Upper lobe of left lung (tissue), 6 donors: ENCODE results near the gene RTEL1. TPM values are rescaled to one million over a fixed set of nuclear protein-coding genes. Genes with fewer than 3 reads are reported as not detected.

ENCODE experiments used
- ATAC-seq, 2 donors: fragments of 200-7000 bp; cut with Tn5 transposase; one replicate each; pipeline ENCODE4 v1.9.1; 2022; ENCODE audit warnings: mild to moderate bottlenecking in 2 of 2, moderate library complexity in 2 of 2; ENCODE audit not compliant: low FRiP score in 2 of 2
- DNase-seq, 2 donors: peaks; one replicate each; pipeline ENCODE4 v3.0.0-alpha.2; 2019 to 2020
- H3K27ac ChIP-seq, 4 donors: fragments of 200-600 bp; sonication (generic); one replicate each; pipeline ENCODE4 v1.5.1; 2016 to 2019
- H3K27me3 ChIP-seq, 4 donors: fragments of 200-600 bp; sonication (generic); one replicate each; pipeline ENCODE4 v1.5.1; 2017 to 2019
- H3K36me3 ChIP-seq, 4 donors: fragments of 200-600 bp; sonication (generic); one replicate each; pipeline ENCODE4 v1.5.1; 2016 to 2019
- H3K4me1 ChIP-seq, 4 donors: fragments of 200-600 bp; sonication (generic); one replicate each; pipeline ENCODE4 v1.5.1; 2018 to 2019
- H3K4me3 ChIP-seq, 4 donors: fragments of 200-600 bp; sonication (generic); one replicate each; pipeline ENCODE4 v1.5.1; 2017 to 2019; ENCODE audit warnings: mild to moderate bottlenecking in 2 of 4, moderate library complexity in 1 of 4
- H3K9me3 ChIP-seq, 4 donors: fragments of 200-600 bp; sonication (generic); one replicate each; pipeline ENCODE4 v1.5.1; 2018 to 2019
- CTCF ChIP-seq, 6 experiments: fragments of 450-650 bp in 4 of 6; fragments of 200-600 bp in 2 of 6; sonication (generic) in 2 of 6; IDR thresholded peaks; one replicate each; pipeline ENCODE4 v1.5.1; 2016 to 2019; ENCODE audit warnings: antibody characterized with exemption in 6 of 6
- EP300 ChIP-seq, 4 donors: sonication (generic); formaldehyde crosslinking; IDR thresholded peaks; one replicate each; pipeline ENCODE4 v1.5.1; 2017; ENCODE audit warnings: antibody characterized with exemption in 4 of 4, control low read depth in 2 of 4
- POLR2A ChIP-seq, 4 donors: fragments of 450-650 bp; IDR thresholded peaks; one replicate each; pipeline ENCODE4 v1.5.1; 2016 to 2017; ENCODE audit warnings: antibody characterized with exemption in 4 of 4, mild to moderate bottlenecking in 2 of 4
- POLR2AphosphoS5 ChIP-seq, 2 donors: sonication (generic); formaldehyde crosslinking; IDR thresholded peaks; one replicate each; pipeline ENCODE4 v1.5.1; 2017; ENCODE audit warnings: antibody characterized with exemption in 2 of 2
- WGBS, 2 donors: methylation state at CpG; one replicate each; pipeline ENCODE4 v1.1.5; 2017 to 2018; 5-methylcytosine and 5-hydroxymethylcytosine counted together
- total RNA-seq, 6 donors: library from RNA; depleted of rRNA in 4 of 6; stranded (reverse); fragments of >200 nt in 4 of 6; gene quantifications; one replicate each; pipeline versions ENCODE4 v1.1.0 to v1.2.1, GENCODE V29; 2016 to 2021
- donor health status: DM: no; HTN: no; CAD: no; lungs with moderate emphysema.
- donor health status: DM: no; HTN: yes; CAD: no; lungs with severe emphysema.

RTEL1 gene
- total RNA-seq, 6 donors from 2014 or later: 8.6 to 73.3 (median 32.5) TPM

- no peak for ATAC-seq
- Histone ChIP-seq H3K27me3 (no peaks in the 10 kb centered on the region), H3K4me1 (peaks cover 38 to 57% (median 41%) of the 10 kb centered on the region in 4 donors), H3K27ac (peak overlapping the region; percentile 18 to 87 (median 64)), H3K9me3 (no peaks in the 10 kb centered on the region), H3K36me3 (peaks cover 0 to 40% (median 36%) of the 10 kb centered on the region in 4 donors), H3K4me3 (peak overlapping the region in 3 of 4 donors; percentile 36 to 70 (median 59))
- WGBS, 2 donors: 40 to 42% methylated on average over 3 to 18 of the region's 30 CpGs
- TF ChIP-seq CTCF (IDR thresholded peaks at IDR 0.05) (no peak), EP300 (IDR thresholded peaks at IDR 0.05) (no peak), POLR2AphosphoS5 (IDR thresholded peaks at IDR 0.05) (no peak), POLR2A (IDR thresholded peaks at IDR 0.05) (no peak)
- peak in 1 of 2 donors; percentile 80 for DNase-seq
These were observed 79.0 kb downstream of the RTEL1 start for GRCh38 chr20:63736893-63737694.

GRCh38 chr20:63737695-63737944 lies 79.5 kb downstream of the RTEL1 start:
- DNase-seq: peak in 1 of 2 donors; percentile 85
- H3K27ac ChIP-seq: peak overlapping the region in 3 of 4 donors; percentile 42 to 87 (median 86)
- TF ChIP-seq CTCF (IDR thresholded peaks at IDR 0.05): no peak
- TF ChIP-seq POLR2A (IDR thresholded peaks at IDR 0.05): no peak
- TF ChIP-seq POLR2AphosphoS5 (IDR thresholded peaks at IDR 0.05): no peak
- no peak for TF ChIP-seq EP300 (IDR thresholded peaks at IDR 0.05)
- H3K4me1 ChIP-seq: peaks cover 38 to 57% (median 42%) of the 10 kb centered on the region in 4 donors
- WGBS, 2 donors: 13% methylated on average over 8 of the region's 26 CpGs; no CpG with 5 or more reads in 1 of the 2 donors
- H3K9me3 ChIP-seq: no peaks in the 10 kb centered on the region
- H3K36me3 ChIP-seq: peaks cover 0 to 46% (median 40%) of the 10 kb centered on the region in 4 donors
- ATAC-seq: no peak
- peak overlapping the region in 3 of 4 donors; percentile 36 to 70 (median 59) for H3K4me3 ChIP-seq
- no peaks in the 10 kb centered on the region for H3K27me3 ChIP-seq

GRCh38 chr20:63737945-63738686 lies 80.0 kb downstream of the RTEL1 start:
- no peaks in the 10 kb centered on the region for H3K27me3 ChIP-seq
- WGBS, 2 donors: 34% methylated on average over 20 of the region's 43 CpGs; no CpG with 5 or more reads in 1 of the 2 donors
- H3K36me3 ChIP-seq: peaks cover 3 to 50% (median 45%) of the 10 kb centered on the region in 4 donors
- H3K27ac ChIP-seq: peak overlapping the region; percentile 64 to 87 (median 85)
- no peaks in the 10 kb centered on the region for H3K9me3 ChIP-seq
- DNase-seq: peak in 1 of 2 donors; percentile 84
- peaks cover 38 to 57% (median 42%) of the 10 kb centered on the region in 4 donors for H3K4me1 ChIP-seq
- TF ChIP-seq POLR2AphosphoS5 (IDR thresholded peaks at IDR 0.05) (no peak), CTCF (IDR thresholded peaks at IDR 0.05) (no peak), POLR2A (IDR thresholded peaks at IDR 0.05) (no peak), EP300 (IDR thresholded peaks at IDR 0.05) (no peak)
- peak overlapping the region in 3 of 4 donors; percentile 36 to 70 (median 59) for H3K4me3 ChIP-seq
- no peak for ATAC-seq

- WGBS, 2 donors: 20 to 28% methylated on average over 2 to 17 of the region's 26 CpGs
- Histone ChIP-seq H3K36me3 (peaks cover 7 to 50% (median 45%) of the 10 kb centered on the region in 4 donors), H3K4me3 (peak overlapping the region; percentile 11 to 70 (median 56)), H3K27ac (peak overlapping the region; percentile 64 to 87 (median 85)), H3K4me1 (peaks cover 38 to 57% (median 42%) of the 10 kb centered on the region in 4 donors), H3K9me3 (no peaks in the 10 kb centered on the region), H3K27me3 (no peaks in the 10 kb centered on the region)
- TF ChIP-seq POLR2AphosphoS5 (IDR thresholded peaks at IDR 0.05) (no peak), EP300 (IDR thresholded peaks at IDR 0.05) (no peak), CTCF (IDR thresholded peaks at IDR 0.05) (no peak), POLR2A (IDR thresholded peaks at IDR 0.05) (no peak)
- peak; percentile 75 to 94 for DNase-seq
- peak; percentile 34 to 38 for ATAC-seq
These were observed 80.6 kb downstream of the RTEL1 start for GRCh38 chr20:63738687-63739129.
